Measurements from ENCODE around the gene TTC34. TPM values are rescaled to one million over a fixed set of nuclear protein-coding genes. Genes with fewer than 3 reads are reported as not detected.

The TTC34 gene
- total and polyA plus RNA-seq, 3 donors from 2014 or later, result 3.0 to 5.2 (median 4.1) TPM

DNA sequence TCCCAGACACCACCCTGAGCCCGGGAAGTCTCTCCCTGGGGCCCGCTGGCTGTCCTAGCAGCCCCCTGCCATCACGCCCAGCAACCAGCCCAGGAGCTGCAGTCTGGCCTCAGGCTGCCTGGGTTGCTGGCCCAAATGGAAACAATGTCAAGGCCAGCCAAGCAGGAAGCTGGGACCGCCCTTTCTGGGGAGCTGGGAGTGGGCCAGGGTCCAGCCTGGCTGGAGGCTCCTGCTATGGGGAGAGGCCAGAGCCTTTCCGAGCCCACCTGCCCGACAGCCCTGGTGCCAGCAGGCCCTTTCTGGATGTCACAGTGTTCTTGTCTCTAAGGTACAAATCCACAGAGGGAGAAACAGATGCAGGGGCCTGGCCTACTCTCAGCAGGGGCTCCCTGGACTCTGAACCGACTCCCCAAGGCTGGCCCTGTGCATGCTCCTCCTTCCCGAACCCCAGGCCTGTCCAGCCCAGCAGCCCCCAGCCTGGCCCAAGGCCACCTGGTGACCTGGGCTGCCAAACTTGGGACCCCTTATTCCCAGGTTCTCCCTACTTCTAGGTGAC lies 167.5 kb downstream of the TTC34 start:
- H3K9me3 ChIP-seq, result no peaks in the 10 kb centered on the region
- DNase-seq, result peak; percentile 54
- intact Hi-C loops (cut with DNase I; ENCODE audit: low total_unique reads), result no loop called here

DNA sequence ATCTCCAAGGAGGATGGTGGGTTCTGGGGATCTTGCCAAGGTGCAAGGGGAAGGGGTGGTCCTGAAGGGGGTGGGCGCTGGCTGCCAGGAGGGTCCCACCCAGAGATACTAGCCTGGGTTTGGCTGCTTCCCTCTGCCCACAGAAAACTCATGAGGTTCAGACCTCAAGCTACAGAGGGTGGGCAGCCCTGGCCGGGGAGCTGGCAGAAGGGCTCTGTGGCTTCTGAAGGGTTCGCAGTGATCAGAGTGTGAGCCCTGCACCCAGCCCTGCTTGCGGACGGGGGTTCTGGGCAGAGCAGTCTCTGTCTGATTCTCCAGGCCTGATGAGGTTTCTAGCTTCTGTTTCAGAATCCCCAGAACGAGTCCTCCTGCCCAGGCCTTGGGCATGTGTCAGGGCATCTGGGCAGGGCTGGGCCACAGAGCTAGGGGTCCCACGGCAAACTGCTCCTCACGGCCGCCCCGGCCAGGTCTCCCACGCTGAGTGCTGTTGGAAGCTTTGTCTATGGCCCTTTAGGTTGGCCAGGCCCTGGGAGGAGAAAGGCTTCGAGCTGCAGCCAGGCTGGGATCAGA lies 168.0 kb downstream of the TTC34 start:
- Histone ChIP-seq H3K9me3 (no peaks in the 10 kb centered on the region), H3K27me3 (no peaks in the 10 kb centered on the region), H3K4me1 (peaks cover 18% of the 10 kb centered on the region), H3K27ac (no peak overlapping the region), H3K36me3 (ENCODE audit: low read depth, missing control alignments) (no peaks in the 10 kb centered on the region), H3K4me3 (no peak overlapping the region)
- no peak for DNase-seq
- TF ChIP-seq POLR2A (IDR thresholded peaks at IDR 0.05), result no peak
- TF ChIP-seq, protein P1, sequence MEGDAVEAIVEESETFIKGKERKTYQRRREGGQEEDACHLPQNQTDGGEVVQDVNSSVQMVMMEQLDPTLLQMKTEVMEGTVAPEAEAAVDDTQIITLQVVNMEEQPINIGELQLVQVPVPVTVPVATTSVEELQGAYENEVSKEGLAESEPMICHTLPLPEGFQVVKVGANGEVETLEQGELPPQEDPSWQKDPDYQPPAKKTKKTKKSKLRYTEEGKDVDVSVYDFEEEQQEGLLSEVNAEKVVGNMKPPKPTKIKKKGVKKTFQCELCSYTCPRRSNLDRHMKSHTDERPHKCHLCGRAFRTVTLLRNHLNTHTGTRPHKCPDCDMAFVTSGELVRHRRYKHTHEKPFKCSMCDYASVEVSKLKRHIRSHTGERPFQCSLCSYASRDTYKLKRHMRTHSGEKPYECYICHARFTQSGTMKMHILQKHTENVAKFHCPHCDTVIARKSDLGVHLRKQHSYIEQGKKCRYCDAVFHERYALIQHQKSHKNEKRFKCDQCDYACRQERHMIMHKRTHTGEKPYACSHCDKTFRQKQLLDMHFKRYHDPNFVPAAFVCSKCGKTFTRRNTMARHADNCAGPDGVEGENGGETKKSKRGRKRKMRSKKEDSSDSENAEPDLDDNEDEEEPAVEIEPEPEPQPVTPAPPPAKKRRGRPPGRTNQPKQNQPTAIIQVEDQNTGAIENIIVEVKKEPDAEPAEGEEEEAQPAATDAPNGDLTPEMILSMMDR (IDR thresholded peaks at IDR 0.05), result no peak
- WGBS, 2 donors, result 45 to 62% methylated on average over 11 to 12 of the region's 12 CpGs
- intact Hi-C loops (cut with DNase I; ENCODE audit: low total_unique reads), result no loop called here

More for the DNA sequence above, 167.5 kb downstream of the TTC34 start:
- H3K4me1 ChIP-seq, result peaks cover 15% of the 10 kb centered on the region
- H3K4me3 ChIP-seq, result no peak overlapping the region
- 32 to 54% methylated on average over 4 to 8 of the region's 8 CpGs for WGBS, 2 donors
- H3K27ac ChIP-seq, result no peak overlapping the region
- H3K36me3 ChIP-seq (ENCODE audit: low read depth, missing control alignments), result no peaks in the 10 kb centered on the region
- no peaks in the 10 kb centered on the region for H3K27me3 ChIP-seq
- TF ChIP-seq POLR2A (IDR thresholded peaks at IDR 0.05), result no peak
- TF ChIP-seq, protein P1 (IDR thresholded peaks at IDR 0.05), result no peak

DNA sequence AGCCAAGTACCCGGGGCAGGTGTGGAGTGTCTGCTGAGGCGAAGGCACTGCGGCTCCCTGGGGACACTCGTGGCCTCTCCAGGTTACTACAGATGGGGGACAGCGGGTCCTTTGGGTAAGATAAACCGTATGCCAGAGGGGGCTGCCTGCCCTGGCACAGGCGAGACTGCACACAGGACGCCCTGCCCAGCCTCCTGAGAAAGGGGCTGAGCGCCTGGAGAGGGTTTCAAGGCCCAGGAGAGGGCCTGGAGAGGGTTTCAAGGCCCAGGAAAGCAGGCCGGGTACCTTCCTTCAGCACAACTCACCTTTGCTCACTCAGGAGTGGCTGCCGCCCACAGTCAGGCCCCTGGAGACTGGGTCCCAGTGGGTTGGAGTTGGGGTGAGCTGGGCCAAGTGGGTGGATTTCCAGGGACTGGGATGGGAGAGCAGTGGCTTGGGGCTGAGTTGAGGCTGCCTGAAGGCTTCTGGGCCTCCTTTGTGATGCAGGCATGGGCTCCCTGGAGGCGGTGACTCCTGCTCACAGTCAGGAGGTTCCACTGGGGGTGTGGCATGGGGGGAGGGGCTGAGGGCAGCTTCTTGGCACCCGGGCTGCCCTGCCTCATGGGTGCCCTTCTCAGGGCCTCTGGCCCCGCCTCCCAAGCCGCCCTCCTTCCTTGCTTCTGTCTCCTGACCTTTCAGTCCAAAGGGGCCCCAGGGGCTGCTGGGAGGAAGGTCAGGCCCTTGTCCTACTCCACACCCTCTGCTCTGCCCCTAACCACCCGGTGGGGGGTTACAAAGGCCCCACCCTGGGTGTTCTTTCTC lies 168.7 kb downstream of the TTC34 start, which contains the start of gene MMEL1:
Gene MMEL1, minus strand, starts transcription at position 456 of the 801 bp plus-strand sequence. CDS start 3,532 bp downstream, outside the sequence.
- WGBS, 2 donors, result 83 to 85% methylated on average over 12 to 15 of the region's 16 CpGs
- Histone ChIP-seq H3K4me3 (no peak within 1 kb of the TSS), H3K4me1 (peaks cover 19% of the 10 kb centered on the region), H3K27me3 (no peaks in the 10 kb centered on the region), H3K9me3 (no peaks in the 10 kb centered on the region), H3K27ac (no peak within 1 kb of the TSS), H3K36me3 (ENCODE audit: low read depth, missing control alignments) (no peaks in the 10 kb centered on the region)
- TF ChIP-seq, protein P1 (IDR thresholded peaks at IDR 0.05), result no peak
- TF ChIP-seq POLR2A (IDR thresholded peaks at IDR 0.05), result no peak
- no peak for DNase-seq
- intact Hi-C loops (cut with DNase I; ENCODE audit: low total_unique reads), result no loop called here

DNA sequence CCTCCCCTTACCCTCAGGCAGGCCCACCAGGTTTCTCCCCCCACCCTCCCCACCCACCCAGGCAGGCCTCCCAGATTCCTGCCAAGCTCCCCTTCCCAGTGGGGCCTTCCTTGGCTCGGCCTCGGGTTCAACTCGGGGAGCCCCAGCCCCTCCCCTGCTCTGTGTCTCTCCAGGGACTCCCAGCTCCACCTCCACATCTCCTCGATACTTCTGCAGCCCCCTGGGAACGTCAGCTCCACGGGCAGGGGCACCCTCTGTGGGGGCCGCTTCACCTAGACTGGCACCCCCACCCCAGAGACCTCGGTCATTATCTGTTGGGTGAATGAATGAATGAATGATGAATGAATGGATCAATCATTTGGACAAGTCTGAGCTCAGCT lies 169.5 kb downstream of the TTC34 start:
- TF ChIP-seq, protein P1 (IDR thresholded peaks at IDR 0.05), result no peak
- TF ChIP-seq POLR2A (IDR thresholded peaks at IDR 0.05), result no peak
- WGBS, 2 donors, result 68 to 77% methylated on average over 5 to 8 of the region's 8 CpGs
- H3K9me3 ChIP-seq, result no peaks in the 10 kb centered on the region
- no peaks in the 10 kb centered on the region for H3K27me3 ChIP-seq
- H3K4me3 ChIP-seq, result no peak overlapping the region
- no peak for DNase-seq
- H3K4me1 ChIP-seq, result peaks cover 19% of the 10 kb centered on the region
- intact Hi-C loops (cut with DNase I; ENCODE audit: low total_unique reads), result no loop called here
- no peak overlapping the region for H3K27ac ChIP-seq
- H3K36me3 ChIP-seq (ENCODE audit: low read depth, missing control alignments), result no peaks in the 10 kb centered on the region
